GM19328 (cell line): ENCODE data around the gene XG.
"Not testable (repeated sequence)": the region's sequence is repeated elsewhere in the genome, so short reads cannot be mapped to it uniquely, and the experiment has no call there.

Source experiments
- ATAC-seq: cut with Tn5 transposase; IDR thresholded peaks from one replicate; pipeline ENCODE4 v1.9.1; 2021; ENCODE audit warnings: mild to moderate bottlenecking, moderate library complexity; ENCODE audit not compliant: unreplicated experiment

XG gene

GRCh38 chrX:2774776-2775175 lies 22.9 kb downstream of the XG start:
- no peak for ATAC-seq

GRCh38 chrX:2780472-2781225 lies 28.8 kb downstream of the XG start:
- not testable (repeated sequence) for ATAC-seq

GRCh38 chrX:2781226-2781571 lies 29.4 kb downstream of the XG start:
- ATAC-seq, result no peak

GRCh38 chrX:2781698-2782097 lies 29.9 kb downstream of the XG start:
- ATAC-seq, result no peak

GRCh38 chrX:2782171-2782570 lies 30.3 kb downstream of the XG start:
- no peak for ATAC-seq

GRCh38 chrX:2782778-2783177 lies 30.9 kb downstream of the XG start:
- ATAC-seq, result no peak

- ATAC-seq, result no peak
Measured at GRCh38 chrX:2784026-2784425, 32.2 kb downstream of the XG start.

- no peak for ATAC-seq
Measured at GRCh38 chrX:2785538-2785937, 33.7 kb downstream of the XG start.

- no peak for ATAC-seq
Measured at GRCh38 chrX:2788980-2789379, 37.1 kb downstream of the XG start.

GRCh38 chrX:2789569-2789968 lies 37.7 kb downstream of the XG start:
- ATAC-seq, result no peak

- ATAC-seq, result no peak
Measured at GRCh38 chrX:2793752-2794151, 41.9 kb downstream of the XG start.

- no peak for ATAC-seq
Measured at GRCh38 chrX:2794336-2794735, 42.5 kb downstream of the XG start.

- not testable (repeated sequence) for ATAC-seq
Measured at GRCh38 chrX:2796808-2797207, 45.0 kb downstream of the XG start.

GRCh38 chrX:2799369-2799768 lies 47.5 kb downstream of the XG start:
- no peak for ATAC-seq

GRCh38 chrX:2799980-2800379 lies 48.1 kb downstream of the XG start:
- not testable (repeated sequence) for ATAC-seq

GRCh38 chrX:2801223-2801622 lies 49.4 kb downstream of the XG start:
- ATAC-seq, result no peak

GRCh38 chrX:2802376-2803090 lies 50.7 kb downstream of the XG start:
- not testable (repeated sequence) for ATAC-seq

GRCh38 chrX:2803486-2803885 lies 51.6 kb downstream of the XG start:
- not testable (repeated sequence) for ATAC-seq

- not testable (repeated sequence) for ATAC-seq
Measured at GRCh38 chrX:2804106-2804843, 52.4 kb downstream of the XG start.

- not testable (repeated sequence) for ATAC-seq
Measured at GRCh38 chrX:2804858-2805257, 53.0 kb downstream of the XG start.

GRCh38 chrX:2811271-2811670 lies 59.4 kb downstream of the XG start:
- no peak for ATAC-seq
